Activated T-cell treated with anti-CD3 and anti-CD28 coated beads, Interleukin-2, amount 50 U/mL, for 48 hours (primary cell): ENCODE results near the gene INKA2.

Experiments
- DNase-seq, 2 experiments: peaks; one replicate each; pipeline ENCODE4 v3.0.0-alpha.2; 2020

INKA2 gene

DNA sequence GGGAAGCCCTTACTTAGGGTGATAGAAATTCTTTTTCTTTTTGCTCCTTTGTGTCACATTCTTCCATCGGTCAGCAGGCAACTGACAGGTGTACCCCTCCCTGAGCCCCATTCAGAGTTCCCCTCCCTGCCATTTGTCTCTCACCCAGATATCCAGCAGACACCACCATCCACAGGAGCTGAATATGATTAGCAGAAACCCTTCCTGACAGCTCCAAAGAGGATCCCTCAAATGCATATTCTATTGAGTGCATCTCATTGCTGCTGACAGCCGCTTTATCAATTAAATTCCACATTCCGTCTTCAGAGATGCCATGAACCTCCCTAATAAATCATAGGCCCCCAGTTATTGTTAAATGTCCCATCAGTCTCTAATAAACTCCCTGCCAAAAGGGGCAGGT, 10.4 kb upstream of the INKA2 start:
- peak in 1 of 2 experiments; percentile 9 for DNase-seq

- DNase-seq = peak in 1 of 2 experiments; percentile 2
These were observed 8.8 kb upstream of the INKA2 start for GRCh38 chr1:111747947-111748346.

DNA sequence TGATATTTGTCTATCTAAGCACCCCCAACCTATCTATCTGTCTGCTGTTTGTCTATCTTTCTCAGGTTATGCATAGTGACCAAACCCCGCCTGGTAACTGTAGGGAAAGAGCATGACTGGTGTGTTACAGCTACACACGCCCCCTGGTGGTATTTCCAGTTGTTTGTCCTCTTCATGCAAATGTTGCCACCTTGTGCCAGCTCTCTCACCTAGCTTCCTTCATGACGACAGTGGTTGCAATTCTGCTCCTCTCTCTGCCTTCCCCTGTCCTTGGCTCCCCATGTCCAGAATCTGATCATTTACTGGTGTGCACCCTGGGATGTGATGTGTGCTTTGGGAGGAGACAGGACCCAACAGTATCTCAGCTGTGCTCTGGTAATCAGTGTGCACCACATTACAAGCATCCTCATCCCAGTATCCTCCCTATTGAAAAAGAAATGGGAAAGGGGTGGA, 8.1 kb upstream of the INKA2 start:
- peak; percentile 67 to 73 for DNase-seq

- peak in 1 of 2 experiments; percentile 0 for DNase-seq
These were observed 7.4 kb upstream of the INKA2 start for GRCh38 chr1:111746614-111746999.

- peak in 1 of 2 experiments; percentile 15 for DNase-seq
These were observed 6.7 kb upstream of the INKA2 start for GRCh38 chr1:111745675-111746613.

- DNase-seq = peak in 1 of 2 experiments; percentile 15
These were observed 4.5 kb upstream of the INKA2 start for GRCh38 chr1:111743679-111744101.

DNA sequence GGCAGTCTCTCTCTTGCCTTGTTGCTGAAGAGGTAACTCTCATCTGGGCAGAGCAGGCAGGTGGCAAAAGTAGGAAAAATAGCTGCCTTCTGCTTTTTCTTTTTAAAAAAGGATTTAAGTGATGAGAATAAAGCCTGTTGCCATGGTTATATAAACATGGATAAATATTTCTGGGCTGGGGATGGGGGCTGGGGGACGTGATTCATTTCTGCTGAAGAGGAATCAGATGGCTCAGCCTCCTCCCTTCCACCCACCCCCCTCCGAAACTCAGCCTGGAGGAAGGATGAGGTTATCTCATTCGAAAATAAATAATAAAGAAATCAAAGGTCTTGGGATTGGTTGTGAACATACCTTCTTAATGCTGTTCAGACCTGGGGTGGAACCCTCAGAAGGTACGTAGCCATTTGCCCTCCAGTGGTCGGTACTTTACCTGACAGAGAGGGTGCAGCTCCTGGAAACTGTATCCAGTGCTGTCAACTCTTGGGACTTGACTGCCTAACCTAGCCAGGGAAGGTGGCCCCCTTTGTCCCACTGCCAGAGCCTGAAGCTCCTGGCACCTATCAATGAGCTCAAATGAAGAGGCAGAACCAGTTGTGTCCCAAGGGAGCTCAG, 3.8 kb upstream of the INKA2 start:
- peak; percentile 15 to 18 for DNase-seq

- peak in 1 of 2 experiments; percentile 3 for DNase-seq
These were observed 3.1 kb upstream of the INKA2 start for GRCh38 chr1:111742292-111742691.

DNA sequence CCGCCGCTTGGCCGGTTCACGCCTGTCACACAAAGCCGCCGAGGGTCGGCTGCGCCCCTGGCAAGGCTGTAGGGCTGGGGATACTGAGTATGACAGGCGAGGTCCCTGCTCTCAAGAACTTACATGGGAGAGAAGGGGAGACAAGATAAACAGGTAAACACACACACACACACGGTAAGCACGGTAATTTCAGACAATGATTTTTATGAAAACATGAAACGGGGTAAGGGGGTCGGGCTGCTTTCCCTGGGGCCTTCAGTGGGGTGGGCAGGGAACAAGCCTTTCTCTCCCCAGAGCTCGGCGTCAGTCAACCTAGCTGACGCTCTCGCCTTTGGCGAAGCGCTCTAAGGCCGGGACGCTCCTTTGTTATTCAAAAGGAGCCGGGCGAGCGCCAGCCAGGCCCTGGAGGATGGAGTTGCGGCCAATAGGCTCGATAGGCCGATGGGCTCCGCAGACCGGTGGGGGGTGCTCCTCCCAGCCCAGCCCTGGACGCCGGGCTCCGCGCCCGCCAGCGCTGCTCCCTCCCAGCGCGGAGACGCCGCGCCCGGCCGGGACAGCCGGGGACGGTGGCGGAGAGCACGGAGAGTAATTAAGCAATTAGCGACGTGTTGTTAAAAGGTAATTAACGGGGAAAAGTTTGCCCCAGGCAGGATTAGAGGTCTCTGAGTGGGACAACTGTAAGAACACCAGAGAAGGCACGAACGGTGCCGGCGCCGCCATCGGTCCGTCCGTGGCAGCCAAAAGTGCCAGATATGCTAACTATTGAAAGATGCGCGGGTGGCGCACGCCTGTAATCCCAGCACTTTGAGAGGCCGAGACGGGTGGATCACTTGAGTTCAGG, 950 bp upstream of the INKA2 start:
- DNase-seq = peak; percentile 53 to 72

GRCh38 chr1:111738436-111739193, 580 bp downstream of the INKA2 start:
- DNase-seq = no peak

DNA sequence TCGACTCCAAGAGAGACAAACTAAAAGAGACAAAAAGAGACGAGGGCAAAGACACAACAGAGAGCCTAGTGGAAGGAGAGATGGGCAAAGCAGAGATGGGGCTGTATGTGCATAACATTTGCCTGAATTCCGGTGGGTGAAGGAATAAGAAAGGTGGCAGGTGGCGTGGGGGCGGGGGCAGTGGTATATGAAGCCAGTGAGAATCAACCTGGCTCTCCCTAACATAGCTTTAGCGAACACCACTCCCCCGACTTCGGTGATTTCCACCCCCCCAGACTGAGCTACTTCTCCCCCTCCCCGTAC, 1.1 kb downstream of the INKA2 start:
- DNase-seq = no peak

GRCh38 chr1:111737216-111738132, 1.7 kb downstream of the INKA2 start:
- DNase-seq = peak; percentile 21 to 26

- DNase-seq = peak; percentile 11 to 14
These were observed 2.5 kb downstream of the INKA2 start for GRCh38 chr1:111736548-111737215.

DNA sequence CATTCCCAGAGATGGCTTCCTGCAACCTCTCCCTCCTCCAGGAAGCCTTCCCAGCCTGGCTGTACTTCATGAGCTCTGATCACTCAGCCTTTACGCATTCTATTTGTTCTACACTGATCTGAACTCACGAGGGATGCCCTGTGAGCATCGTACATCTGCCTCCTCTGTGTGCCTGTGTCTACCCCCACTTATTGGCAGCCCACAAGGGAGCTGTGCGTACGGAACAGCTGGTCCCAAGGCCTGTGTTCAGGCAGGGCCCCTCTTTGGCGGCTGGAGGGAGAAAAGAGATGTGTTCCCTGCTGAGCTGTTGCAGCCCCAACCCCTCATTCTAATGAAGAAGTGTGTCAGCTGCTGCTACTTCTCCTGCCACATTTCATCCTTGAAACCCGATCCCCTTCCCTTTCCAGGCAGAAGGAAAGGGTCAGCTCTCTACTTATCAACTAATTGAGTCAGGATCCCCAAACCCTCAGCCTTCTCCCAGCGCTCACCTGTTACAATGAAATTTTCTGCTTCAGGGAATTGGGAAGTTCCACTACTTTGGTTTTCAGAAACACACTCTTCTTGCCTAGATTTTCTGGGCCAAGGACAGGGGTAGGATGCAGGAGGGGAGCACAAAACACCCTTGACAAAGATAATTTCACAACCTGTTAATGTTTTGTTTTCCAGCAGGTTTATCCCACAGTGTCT, 3.2 kb downstream of the INKA2 start:
- peak; percentile 7 to 14 for DNase-seq

DNA sequence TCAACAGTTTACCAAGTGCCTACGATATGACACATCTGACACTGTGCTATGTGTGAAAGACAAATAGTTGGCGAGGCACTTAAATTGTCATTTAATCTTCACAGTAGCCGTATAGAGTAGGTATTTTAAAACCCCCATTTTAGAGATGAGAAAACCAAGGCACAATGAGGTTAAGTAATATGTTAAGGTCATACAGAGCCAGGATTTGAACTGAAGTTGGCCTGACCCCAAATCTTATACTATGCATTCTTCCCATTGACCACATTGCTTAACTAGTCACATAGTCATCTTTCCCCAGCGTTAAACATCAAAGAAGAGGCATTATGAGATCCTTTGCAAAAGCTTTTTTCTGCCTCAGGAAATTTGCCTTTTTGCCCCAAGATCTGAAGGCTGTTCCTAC, 3.9 kb downstream of the INKA2 start:
- DNase-seq = no peak

DNA sequence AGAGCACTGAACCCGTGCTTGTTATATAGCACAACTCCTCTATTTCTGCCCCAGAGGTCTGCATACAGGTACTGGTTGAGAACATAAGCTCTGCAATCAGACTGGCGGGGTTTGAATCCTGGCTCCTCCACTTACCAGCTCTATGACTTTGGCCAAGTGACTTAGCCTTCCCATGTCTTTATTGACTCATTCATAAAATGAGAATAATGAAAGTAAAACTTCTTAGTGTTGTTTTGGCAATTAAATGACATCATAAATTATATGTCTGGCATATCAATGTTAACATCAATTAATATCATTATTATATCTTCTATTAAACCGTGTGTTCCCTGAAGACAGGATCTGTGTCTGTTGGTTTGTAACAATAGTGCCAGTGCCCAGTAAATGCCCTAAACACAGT, 4.3 kb downstream of the INKA2 start:
- peak; percentile 4 to 7 for DNase-seq

GRCh38 chr1:111734426-111734825, 4.8 kb downstream of the INKA2 start:
- peak in 1 of 2 experiments; percentile 6 for DNase-seq

GRCh38 chr1:111733992-111734341, 5.2 kb downstream of the INKA2 start:
- peak in 1 of 2 experiments; percentile 10 for DNase-seq

GRCh38 chr1:111733183-111733991, 5.8 kb downstream of the INKA2 start:
- peak in 1 of 2 experiments; percentile 11 for DNase-seq
